Fibroblast of lung (primary cell): ENCODE results near the gene CCDC12. TPM values are rescaled to one million over a fixed set of nuclear protein-coding genes. Genes with fewer than 3 reads are reported as not detected.

ENCODE experiments used
- DNase-seq, 2 donors: peaks; one replicate each; pipeline versions ENCODE4 v3.0.0 to v3.0.0-alpha.2; 2010; ENCODE audit warnings: low read depth in 2 of 2
- H2AFZ ChIP-seq: 2 replicates; pipeline ENCODE4 v1.5.1; 2012; ENCODE audit warnings: low read length, control low read depth, inconsistent platforms
- H3K27ac ChIP-seq: 2 replicates; pipeline ENCODE4 v1.5.1; 2011; ENCODE audit warnings: low read length, control low read depth; ENCODE audit not compliant: insufficient read depth
- H3K27me3 ChIP-seq: 2 replicates; pipeline ENCODE4 v1.5.1; 2011; ENCODE audit warnings: mild to moderate bottlenecking, low read length; ENCODE audit not compliant: control insufficient read depth, insufficient read depth
- H3K36me3 ChIP-seq: 2 replicates; pipeline ENCODE4 v1.5.1; 2011; ENCODE audit warnings: low read length; ENCODE audit not compliant: control insufficient read depth, insufficient read depth
- H3K4me1 ChIP-seq: 2 replicates; pipeline ENCODE4 v1.5.1; 2011; ENCODE audit warnings: low read length; ENCODE audit not compliant: control insufficient read depth, insufficient read depth; ENCODE audit errors: extremely low read depth
- H3K4me2 ChIP-seq: 2 replicates; pipeline ENCODE4 v1.5.1; 2011; ENCODE audit warnings: low read length, control low read depth; ENCODE audit not compliant: insufficient read depth; ENCODE audit errors: extremely low read depth
- H3K4me3 ChIP-seq, 4 experiments: fragments of 200-600 bp in 1 of 4; sonication (generic) in 1 of 4; replicated peaks in 1 of 4; 2 replicates each; pipeline ENCODE4 v1.5.1; 2011 to 2016; ENCODE audit warnings: low read length in 4 of 4, low read depth in 3 of 4, mild to moderate bottlenecking in 3 of 4, control low read depth in 2 of 4, inconsistent platforms in 1 of 4, mixed read lengths in 1 of 4; ENCODE audit not compliant: insufficient read depth in 1 of 4; ENCODE audit errors: control extremely low read depth in 1 of 4
- H3K79me2 ChIP-seq: 2 replicates; pipeline ENCODE4 v1.5.1; 2012; ENCODE audit warnings: mild to moderate bottlenecking, low read length, inconsistent platforms; ENCODE audit not compliant: control insufficient read depth, insufficient read depth
- H3K9ac ChIP-seq: 2 replicates; pipeline ENCODE4 v1.5.1; 2011; ENCODE audit warnings: mild to moderate bottlenecking, low read length, control low read depth; ENCODE audit not compliant: insufficient read depth
- H3K9me3 ChIP-seq: 2 replicates; pipeline ENCODE4 v1.5.1; 2012; ENCODE audit warnings: low read depth, low read length; ENCODE audit not compliant: control insufficient read depth, insufficient read depth
- H4K20me1 ChIP-seq: 2 replicates; pipeline ENCODE4 v1.5.1; 2011; ENCODE audit warnings: low read length; ENCODE audit not compliant: control insufficient read depth, insufficient read depth; ENCODE audit errors: extremely low read depth
- CTCF ChIP-seq, 2 donors: IDR thresholded peaks in 1 of 2; conservative IDR thresholded peaks in 1 of 2; 1 replicate in 1 of 2; 2 replicates in 1 of 2; pipeline ENCODE4 v1.5.1; 2011 to 2012; ENCODE audit warnings: low read length in 2 of 2, control low read depth in 1 of 2, inconsistent platforms in 1 of 2, low read depth in 1 of 2, mild to moderate bottlenecking in 1 of 2
- EZH2 ChIP-seq: IDR thresholded peaks from 2 replicates; pipeline ENCODE4 v1.5.1; 2012; ENCODE audit warnings: low read length, control low read depth, mild to moderate bottlenecking; ENCODE audit errors: missing control alignments
- polyA plus RNA-seq, 2 donors: library from polyadenylated mRNA; depleted of rRNA in 1 of 2; stranded (reverse) in 1 of 2; unstranded in 1 of 2; fragments of >200 nt; gene quantifications; 2 replicates each; pipeline ENCODE4 v1.2.1, GENCODE V29; 2011 to 2012; ENCODE audit warnings: missing spikeins in 1 of 2
- total RNA-seq: library from RNA; depleted of rRNA; stranded (reverse); fragments of >200 nt; gene quantifications from 2 replicates; pipeline ENCODE4 v1.2.1, GENCODE V29; 2014

CCDC12 gene
- total and polyA plus RNA-seq, 2 donors (not counting 1 experiment from before 2014, with no cell fraction given) = 28.0 to 29.2 TPM

- H3K4me2 ChIP-seq = no peak within 1 kb of the TSS
- no peak within 1 kb of the TSS for H3K4me3 ChIP-seq
- no peaks in the 10 kb centered on the region for H3K9me3 ChIP-seq
- no peak within 1 kb of the TSS for H3K9ac ChIP-seq
- no peaks in the 10 kb centered on the region for H4K20me1 ChIP-seq
- no peaks in the 10 kb centered on the region for H3K79me2 ChIP-seq
- H2AFZ ChIP-seq = no peak within 1 kb of the TSS
- no peak for DNase-seq
- TF ChIP-seq EZH2 = no peak
- TF ChIP-seq CTCF (conservative IDR thresholded peaks at IDR 0.05 in 1 of 2, IDR thresholded peaks at IDR 0.05 in 1 of 2; ENCODE audit: low read depth in 1 of 2, low read length in 2 of 2) = no peak
- H3K4me1 ChIP-seq = no peaks in the 10 kb centered on the region
- no peak within 1 kb of the TSS for H3K27ac ChIP-seq
- no peaks in the 10 kb centered on the region for H3K36me3 ChIP-seq
- H3K27me3 ChIP-seq = peaks cover 47% of the 10 kb centered on the region
These were observed 99.0 kb downstream of the CCDC12 start, which contains the start of gene PTH1R for GRCh38 chr3:46877406-46878125. PTH1R (plus strand) TSS chr3:46877721; CDS start chr3:46883560, 5,839 bp downstream.

GRCh38 chr3:46876313-46877300, 99.9 kb downstream of the CCDC12 start:
- no peaks in the 10 kb centered on the region for H3K9me3 ChIP-seq
- H3K9ac ChIP-seq = no peak overlapping the region
- H3K27ac ChIP-seq = no peak overlapping the region
- H3K4me2 ChIP-seq = no peak overlapping the region
- H3K4me3 ChIP-seq = no peak overlapping the region
- H3K27me3 ChIP-seq = peaks cover 46% of the 10 kb centered on the region
- no peak overlapping the region for H2AFZ ChIP-seq
- H3K79me2 ChIP-seq = no peaks in the 10 kb centered on the region
- TF ChIP-seq EZH2 (no peak), CTCF (conservative IDR thresholded peaks at IDR 0.05 in 1 of 2, IDR thresholded peaks at IDR 0.05 in 1 of 2; ENCODE audit: low read depth in 1 of 2, low read length in 2 of 2) (no peak)
- DNase-seq = no peak
- H3K4me1 ChIP-seq = no peaks in the 10 kb centered on the region
- H4K20me1 ChIP-seq = no peaks in the 10 kb centered on the region
- no peaks in the 10 kb centered on the region for H3K36me3 ChIP-seq

GRCh38 chr3:46875560-46875959, 101.0 kb downstream of the CCDC12 start:
- no peak for TF ChIP-seq CTCF (conservative IDR thresholded peaks at IDR 0.05 in 1 of 2, IDR thresholded peaks at IDR 0.05 in 1 of 2; ENCODE audit: low read depth in 1 of 2, low read length in 2 of 2)
- TF ChIP-seq EZH2 = no peak
- Histone ChIP-seq H3K9ac (no peak overlapping the region), H3K9me3 (no peaks in the 10 kb centered on the region), H3K36me3 (no peaks in the 10 kb centered on the region), H3K27me3 (peaks cover 45% of the 10 kb centered on the region), H3K4me3 (no peak overlapping the region), H4K20me1 (no peaks in the 10 kb centered on the region), H3K27ac (no peak overlapping the region), H3K79me2 (no peaks in the 10 kb centered on the region), H3K4me2 (no peak overlapping the region), H3K4me1 (no peaks in the 10 kb centered on the region), H2AFZ (no peak overlapping the region)
- DNase-seq = no peak
